Measurements from ENCODE around the gene UGT1A6. TPM values are rescaled to one million over a fixed set of nuclear protein-coding genes. Genes with fewer than 3 reads are reported as not detected.

The UGT1A6 gene
- total and polyA plus RNA-seq, 2 of the 4 experiments (the other 2 are of a cell fraction): not detected

- ChIA-PET CTCF (no interaction called here), POLR2A (ENCODE audit: unreplicated experiment) (no interaction called here)
- no peak overlapping the region for H2BK15ac ChIP-seq (ENCODE audit: low read depth, low read length)
- H4K20me1 ChIP-seq (ENCODE audit: insufficient read depth, low read length): no peaks in the 10 kb centered on the region
- no peak overlapping the region for H3K9ac ChIP-seq (ENCODE audit: low read depth, low read length)
- no peak overlapping the region for H2BK20ac ChIP-seq (ENCODE audit: low read depth, low read length)
- H3K4ac ChIP-seq (ENCODE audit: low read depth, low read length): no peak overlapping the region
- no peaks in the 10 kb centered on the region for H3K9me1 ChIP-seq (ENCODE audit: insufficient read depth, low read length)
- no TSS peak for BruUV-seq (replicated peaks)
- no peak overlapping the region for H2AK9ac ChIP-seq (replicated peaks; ENCODE audit: low read depth, low read length, poor library complexity)
- H3K27me3 ChIP-seq (ENCODE audit: control insufficient read depth, insufficient read depth, low read length): peaks cover 34% of the 10 kb centered on the region
- no peaks in the 10 kb centered on the region for H3K4me1 ChIP-seq (ENCODE audit: control insufficient read depth, insufficient read depth, low read length)
- no peak overlapping the region for H3K23ac ChIP-seq (ENCODE audit: low read depth, low read length)
- no CpG with 5 or more reads among the region's 8 CpGs for WGBS, 2 experiments (ENCODE audit: extremely low coverage in 2 of 2, insufficient read length in 1 of 2)
- H3K79me1 ChIP-seq (ENCODE audit: low read depth in 1 of 2, low read length in 2 of 2): no peaks in the 10 kb centered on the region
- H4K5ac ChIP-seq (ENCODE audit: low read depth, low read length): no peak overlapping the region
- no peak overlapping the region for H3K27ac ChIP-seq (ENCODE audit: insufficient read depth, low read length)
- H2AK5ac ChIP-seq (ENCODE audit: low read depth, low read length): no peak overlapping the region
- H4K8ac ChIP-seq (ENCODE audit: low read depth in 2 of 2, low read length in 2 of 2): no peak overlapping the region
- H3K36me3 ChIP-seq (ENCODE audit: control insufficient read depth, insufficient read depth, low read length): no peaks in the 10 kb centered on the region
- intact Hi-C loops (cut with micrococcal nuclease) (no loop called here), dilution Hi-C loops (cut with HindIII; ENCODE audit: low sequenced_read_pairs, unreplicated experiment) (no loop called here), in situ Hi-C loops (cut with MboI; ENCODE audit: low sequenced_read_pairs) (no loop called here)
- H3K9me3 ChIP-seq (ENCODE audit: control insufficient read depth, insufficient read depth, low read length): no peaks in the 10 kb centered on the region; the same call in 1 of the 2 replicates
- H3K56ac ChIP-seq (ENCODE audit: extremely low read depth, insufficient read depth, low read length): no peak overlapping the region
- no peak overlapping the region for H3K14ac ChIP-seq (replicated peaks; ENCODE audit: low read depth, low read length)
- ATAC-seq (ENCODE audit: low read depth): no peak
- TF ChIP-seq CTCF (conservative IDR thresholded peaks at IDR 0.05; ENCODE audit: low read depth, low read length) (no peak), NFE2L2 (IDR thresholded peaks at IDR 0.05; ENCODE audit: low read depth, low read length) (no peak)
- H4K91ac ChIP-seq (ENCODE audit: insufficient read depth, low read depth, low read length): no peak overlapping the region
- no peak overlapping the region for H2BK120ac ChIP-seq (ENCODE audit: low read depth, low read length)
- peak overlapping the region; percentile 32 for H2AFZ ChIP-seq (replicated peaks; ENCODE audit: low read length, poor library complexity)
- H2BK5ac ChIP-seq (ENCODE audit: low read depth, low read length, poor library complexity, severe bottlenecking): no peak overlapping the region
- H3K18ac ChIP-seq (ENCODE audit: low read depth, low read length): no peak overlapping the region
- H3K4me3 ChIP-seq (ENCODE audit: insufficient read depth, low read depth, low read length): no peak overlapping the region
- H3K4me2 ChIP-seq (ENCODE audit: low read depth, low read length): no peak overlapping the region
- DNase-seq: no peak
Measured at GRCh38 chr2:233803994-233804393, 111.3 kb downstream of the UGT1A6 start.

All from IMR-90 (cell line).